KG1 (cell line): ENCODE results near the gene OVAAL.

Experiments used
- DNase-seq: peaks from one replicate; lab custom pipeline; 2025; lab: John Stamatoyannopoulos, UW

The OVAAL gene

GRCh38 chr1:180606155-180606554 is 47.4 kb downstream of the OVAAL start:
- DNase-seq, result no peak

- no peak for DNase-seq
Measured at GRCh38 chr1:180609643-180610555, 51.1 kb downstream of the OVAAL start.

- no peak for DNase-seq
Measured at GRCh38 chr1:180610556-180611015, 51.8 kb downstream of the OVAAL start.

- DNase-seq, result peak; percentile 24
Measured at GRCh38 chr1:180611016-180611930, 52.5 kb downstream of the OVAAL start.

- DNase-seq, result no peak
Measured at GRCh38 chr1:180612632-180613031, 53.9 kb downstream of the OVAAL start.

- no peak for DNase-seq
Measured at GRCh38 chr1:180614730-180615129, 56.0 kb downstream of the OVAAL start.

GRCh38 chr1:180615493-180616290 is 56.9 kb downstream of the OVAAL start:
- DNase-seq, result no peak
